GM18909 (cell line): Measurements from ENCODE around the gene WNT5B.
A peak's percentile ranks its signal among the peaks of the same experiment; 100 is the strongest.

Experiments used
- ATAC-seq: cut with Tn5 transposase; IDR thresholded peaks from one replicate; pipeline ENCODE4 v1.9.1; 2021; ENCODE audit warnings: mild to moderate bottlenecking; ENCODE audit not compliant: unreplicated experiment, poor library complexity

The WNT5B gene

DNA sequence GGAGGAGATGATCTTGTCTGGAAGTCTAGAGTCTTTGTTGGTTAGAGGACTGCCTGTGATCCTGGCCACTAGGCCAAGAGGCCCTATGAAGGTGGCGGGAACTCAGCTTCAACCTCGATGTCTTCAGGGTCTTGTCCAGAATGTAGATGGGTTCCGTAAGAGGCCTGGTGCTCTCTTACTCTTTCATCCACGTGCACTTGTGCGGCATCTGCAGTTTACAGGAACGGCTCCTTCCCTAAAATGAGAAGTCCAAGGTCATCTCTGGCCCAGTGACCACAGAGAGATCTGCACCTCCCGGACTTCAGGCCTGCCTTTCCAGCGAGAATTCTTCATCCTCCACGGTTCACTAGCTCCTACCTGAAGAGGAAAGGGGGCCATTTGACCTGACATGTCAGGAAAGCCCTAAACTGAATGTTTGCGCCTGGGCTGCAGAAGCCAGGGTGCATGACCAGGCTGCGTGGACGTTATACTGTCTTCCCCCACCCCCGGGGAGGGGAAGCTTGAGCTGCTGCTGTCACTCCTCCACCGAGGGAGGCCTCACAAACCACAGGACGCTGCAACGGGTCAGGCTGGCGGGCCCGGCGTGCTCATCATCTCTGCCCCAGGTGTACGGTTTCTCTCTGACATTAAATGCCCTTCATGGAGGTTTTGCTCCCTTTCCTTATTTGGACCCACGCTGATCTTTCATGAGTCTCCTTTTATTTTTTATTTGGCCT, 17.7 kb downstream of the WNT5B start:
- ATAC-seq, result no peak

DNA sequence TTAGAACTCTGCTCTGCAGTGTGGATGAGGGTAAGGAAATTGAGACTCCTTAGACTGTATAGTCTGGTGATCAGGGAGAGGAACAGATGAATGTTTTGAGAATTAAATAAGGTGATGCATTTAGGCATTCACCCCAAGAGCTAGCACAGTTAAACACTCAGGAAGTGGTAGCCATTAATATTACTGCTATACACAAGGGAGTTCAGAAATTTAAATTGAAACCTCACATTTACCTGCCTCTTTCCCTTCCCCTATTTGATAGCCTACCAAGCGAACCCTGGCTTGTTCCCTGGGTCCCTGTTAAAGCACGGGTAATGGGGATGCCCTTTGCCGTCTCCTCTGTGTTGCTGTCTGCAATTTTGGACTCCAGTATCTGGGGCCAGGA, 18.2 kb downstream of the WNT5B start:
- ATAC-seq, result no peak

GRCh38 chr12:1650260-1650977, 21.4 kb downstream of the WNT5B start:
- no peak for ATAC-seq

DNA sequence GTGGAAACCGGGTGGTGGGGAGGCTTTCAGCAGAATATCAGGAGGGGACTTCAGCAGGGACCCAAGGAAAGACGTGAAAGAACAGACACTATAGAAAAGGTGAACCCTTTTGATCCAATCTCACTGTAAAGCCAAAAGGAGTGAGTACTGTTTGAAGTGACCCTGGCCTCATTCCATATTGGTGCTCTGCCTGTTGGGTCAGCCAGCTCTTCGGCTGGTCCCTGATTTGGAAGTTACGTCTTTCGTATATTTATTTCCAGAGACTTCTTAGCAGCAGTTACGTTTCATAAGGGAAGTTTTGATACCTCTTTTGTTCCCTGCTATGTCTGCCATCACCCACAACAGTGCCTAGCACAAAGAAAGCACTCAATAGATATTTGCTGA, 21.9 kb downstream of the WNT5B start:
- ATAC-seq, result no peak

- no peak for ATAC-seq
Measured at GRCh38 chr12:1651946-1652345, 22.9 kb downstream of the WNT5B start.

- no peak for ATAC-seq
Measured at GRCh38 chr12:1655225-1655788, 26.3 kb downstream of the WNT5B start.

DNA sequence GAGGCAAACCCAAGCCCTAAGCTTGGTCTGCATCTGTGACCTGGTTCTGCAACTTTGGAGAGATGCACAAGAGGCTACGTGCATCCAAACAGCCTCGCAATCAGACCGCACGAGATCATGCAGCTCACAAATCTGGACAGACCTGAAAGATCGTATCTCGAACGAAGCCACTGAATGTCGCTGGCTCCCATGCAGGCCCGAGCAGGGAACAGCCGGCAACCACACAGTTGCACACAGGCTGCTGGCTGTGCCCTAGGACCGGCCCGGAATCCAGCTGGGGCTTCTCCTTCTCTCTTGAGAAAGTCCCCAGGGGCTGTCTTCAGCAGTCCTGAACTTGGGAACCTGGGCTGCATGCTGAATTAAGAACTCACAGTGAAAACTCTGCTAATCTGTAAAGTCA, 27.9 kb downstream of the WNT5B start:
- ATAC-seq, result no peak

- ATAC-seq, result no peak
Measured at GRCh38 chr12:1657688-1658087, 28.7 kb downstream of the WNT5B start.

DNA sequence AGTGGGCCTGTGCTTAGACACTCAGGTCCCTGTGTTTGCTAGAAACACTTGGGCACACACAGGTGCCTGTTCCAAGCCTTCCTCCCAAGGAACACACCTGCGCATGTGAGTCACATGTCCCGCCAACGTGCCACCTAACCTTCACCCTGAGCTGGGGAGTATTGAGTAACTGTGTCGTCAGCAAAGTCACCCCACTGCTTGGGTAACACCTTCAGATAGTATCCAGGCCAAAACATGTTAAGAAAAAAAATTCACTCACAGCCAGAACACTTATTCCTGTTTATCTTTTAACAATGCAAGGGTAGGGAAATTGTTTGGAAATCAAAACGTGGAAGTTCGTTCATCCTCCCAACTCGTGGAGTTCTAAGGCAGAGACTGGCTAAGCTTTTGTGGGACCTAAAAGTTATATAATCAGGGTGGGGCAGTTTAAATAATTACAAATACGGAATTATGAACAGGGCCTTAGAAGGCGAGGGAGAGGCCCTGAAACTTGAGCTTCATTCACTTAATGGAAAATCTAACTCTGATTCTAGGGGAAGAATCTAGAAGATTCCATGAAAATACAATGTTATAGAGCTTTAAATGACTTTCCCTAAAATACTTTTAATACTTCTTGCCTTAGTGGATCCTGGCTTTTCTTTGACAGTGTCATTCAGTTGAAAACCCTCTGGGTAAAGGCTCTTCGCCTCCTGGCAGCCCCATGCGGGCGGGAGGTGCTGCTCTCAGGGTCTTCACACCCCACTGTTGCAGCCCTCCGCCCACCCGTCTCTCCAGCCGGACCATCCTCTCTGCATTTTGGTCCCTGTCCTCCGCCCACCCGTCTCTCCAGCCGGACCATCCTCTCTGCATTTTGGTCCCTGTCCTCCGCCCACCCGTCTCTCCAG, 31.5 kb downstream of the WNT5B start:
- ATAC-seq, result no peak

DNA sequence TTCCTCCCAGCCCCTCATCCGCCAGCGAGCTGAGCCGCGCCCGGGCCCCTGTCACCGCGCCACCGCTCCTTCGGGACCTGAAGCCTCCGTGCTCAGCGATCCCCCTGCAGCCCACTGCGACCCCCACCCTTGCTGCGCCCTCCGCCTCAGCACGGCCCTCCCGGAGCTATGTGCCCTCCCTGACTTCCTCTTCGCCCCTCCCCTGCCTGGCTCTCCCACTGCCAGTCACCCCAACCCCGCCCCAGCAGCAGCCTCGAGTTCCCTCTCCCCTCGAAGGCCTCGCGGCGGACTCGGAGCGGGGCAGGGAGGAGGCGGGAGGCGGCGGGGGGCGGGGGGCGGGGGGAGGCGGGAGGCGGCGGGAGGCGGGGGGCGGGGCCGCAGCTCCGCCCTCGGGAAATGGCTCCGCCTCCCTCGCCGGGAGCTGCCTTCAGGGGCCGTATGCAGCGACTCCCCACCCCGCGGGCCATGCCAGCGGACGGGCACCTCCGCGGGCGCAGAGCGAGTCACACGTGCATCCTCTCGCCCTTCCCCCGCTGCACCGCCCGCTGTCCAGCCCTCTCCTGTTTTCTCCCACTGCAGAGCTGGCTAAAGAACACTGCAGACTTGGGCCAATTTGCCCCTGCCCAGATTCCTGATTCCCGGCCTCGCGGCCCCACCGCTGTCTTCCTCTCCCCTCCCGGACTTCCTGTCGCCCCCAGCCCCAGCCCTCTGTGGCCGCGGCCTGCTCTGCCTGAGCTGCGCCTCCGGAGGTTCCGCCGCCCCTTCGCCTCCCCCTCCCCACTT, 32.7 kb downstream of the WNT5B start:
- ATAC-seq, result peak; percentile 70

GRCh38 chr12:1662761-1663439, 33.9 kb downstream of the WNT5B start:
- no peak for ATAC-seq

GRCh38 chr12:1663440-1664132, 34.6 kb downstream of the WNT5B start:
- no peak for ATAC-seq

DNA sequence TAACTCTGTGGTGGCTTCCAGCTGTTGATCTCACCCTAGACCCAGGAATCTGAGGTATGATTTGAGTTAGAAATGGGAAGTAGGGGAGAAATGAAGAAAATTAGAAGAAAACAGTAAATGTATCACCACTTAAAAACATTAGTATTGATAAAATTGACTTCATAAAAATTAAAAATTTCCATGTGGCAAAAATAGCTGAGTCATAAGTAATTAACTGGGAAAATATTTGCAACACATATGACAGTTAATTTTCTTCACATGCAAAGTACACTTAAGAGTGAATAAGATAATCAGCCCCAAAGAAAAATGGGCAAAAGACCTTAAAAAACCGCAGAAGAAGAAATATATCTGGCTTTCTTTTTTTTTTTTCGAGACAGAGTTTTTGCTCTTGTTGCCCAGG, 36.3 kb downstream of the WNT5B start:
- ATAC-seq, result no peak

DNA sequence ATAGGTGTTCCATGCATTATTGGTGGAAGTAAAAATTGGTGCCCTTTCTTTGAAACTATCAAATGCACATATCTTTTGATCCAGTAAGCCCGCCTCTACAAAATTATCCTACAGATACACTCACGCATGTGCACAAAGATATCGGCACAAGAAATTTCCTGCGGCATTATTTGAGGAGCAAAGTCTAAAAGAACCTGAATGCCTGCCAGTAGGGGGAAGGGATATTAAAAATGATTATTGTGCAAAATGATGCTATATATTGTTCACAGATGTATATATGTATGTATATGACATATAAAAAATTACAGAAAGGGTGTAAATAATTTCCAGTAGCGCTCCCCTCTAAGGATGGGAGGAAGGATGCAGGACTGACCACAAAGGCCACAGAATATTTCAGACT, 37.2 kb downstream of the WNT5B start:
- no peak for ATAC-seq

- no peak for ATAC-seq
Measured at GRCh38 chr12:1666685-1667162, 37.7 kb downstream of the WNT5B start.

DNA sequence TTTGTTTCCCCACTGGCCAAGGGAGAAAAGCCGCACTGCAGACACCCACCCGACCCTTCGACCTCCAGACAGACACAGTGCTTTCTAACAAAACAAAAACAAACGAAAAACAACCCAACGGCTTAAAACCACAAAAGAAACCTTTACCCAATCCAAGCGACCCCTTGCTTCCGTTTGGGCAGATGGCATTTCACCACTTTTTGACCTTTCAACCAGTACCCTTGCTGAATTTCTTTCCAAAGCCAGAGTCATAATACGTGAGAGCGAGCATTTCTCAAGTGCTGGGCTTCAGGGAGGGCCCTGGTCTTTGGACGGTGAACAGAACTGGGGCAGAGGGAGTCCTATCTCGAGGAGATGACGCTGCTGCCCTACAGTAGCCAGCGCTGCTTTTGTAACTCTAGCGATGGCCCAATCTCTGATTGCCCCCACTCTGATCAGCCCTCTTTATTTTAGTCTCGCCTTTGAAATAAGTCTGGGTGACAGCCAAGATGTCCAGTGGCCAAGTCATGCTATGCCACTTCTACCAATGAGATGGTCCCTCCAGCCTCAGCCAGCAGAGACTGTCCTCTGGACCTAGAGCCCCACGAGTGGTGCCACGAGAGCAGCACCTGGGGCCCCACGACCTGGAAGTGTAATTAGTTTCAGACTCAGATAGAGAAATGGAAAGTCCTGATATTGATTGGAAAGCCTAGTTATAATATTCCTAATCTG, 40.0 kb downstream of the WNT5B start:
- ATAC-seq, result no peak

DNA sequence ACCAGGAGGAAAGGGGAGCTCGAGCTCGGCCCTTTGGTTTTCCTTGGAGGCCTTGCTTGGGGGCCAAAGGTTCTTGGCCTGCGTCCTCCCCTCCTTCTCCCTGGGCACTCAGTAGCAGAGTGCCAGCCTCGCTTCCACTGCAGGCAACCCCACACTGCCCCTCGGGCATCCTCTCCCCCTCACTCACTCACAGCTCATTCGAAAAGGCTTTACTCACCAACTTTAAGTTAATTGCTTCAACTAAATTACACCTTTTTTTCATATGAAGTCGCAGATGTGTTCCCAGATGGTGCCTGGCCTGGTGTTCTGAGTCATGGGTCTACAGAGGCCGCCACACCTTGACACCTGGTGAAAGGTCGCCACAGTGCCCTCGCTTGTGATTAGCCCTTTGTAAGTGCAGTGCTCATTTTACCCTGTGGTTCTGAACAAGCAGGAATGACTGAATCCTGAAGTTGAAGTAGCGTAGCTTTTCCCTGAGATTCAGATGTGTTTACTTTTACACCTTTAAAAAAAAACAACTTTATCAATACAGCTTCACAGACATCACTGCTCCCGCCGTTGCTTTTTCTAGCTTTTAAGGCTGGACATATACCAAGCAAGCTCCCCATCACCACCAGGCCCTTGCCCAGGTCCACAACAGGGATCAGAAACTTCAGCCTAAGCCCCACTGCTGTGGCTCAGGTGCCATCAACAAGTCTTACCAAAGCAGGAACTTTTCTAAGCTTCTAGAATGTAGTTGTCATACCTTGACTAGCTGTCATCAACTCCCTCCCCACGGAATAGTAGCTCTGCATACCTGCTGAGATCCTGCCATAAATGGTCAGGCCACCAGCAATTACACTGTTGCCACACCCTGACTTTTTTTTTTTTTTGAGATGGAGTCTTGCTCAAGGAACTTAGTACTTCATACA, 41.6 kb downstream of the WNT5B start:
- no peak for ATAC-seq
